Measurements from ENCODE around the gene GADD45A.

The GADD45A gene

GRCh38 chr1:67685558-67686266, 711 bp downstream of the GADD45A start (continued):
- TF ChIP-seq ZNF394 (tag by site-specific recombination; IDR thresholded peaks at IDR 0.05; ENCODE audit: borderline replicate concordance) (no peak), ZNF311 (tag by site-specific recombination; IDR thresholded peaks at IDR 0.05; ENCODE audit: borderline replicate concordance) (no peak), ZNF561 (tag by site-specific recombination; IDR thresholded peaks at IDR 0.05; ENCODE audit: borderline replicate concordance) (no peak), BCL11A (tag by site-specific recombination; IDR thresholded peaks at IDR 0.05; ENCODE audit: low read depth) (peak; percentile 45; the same call in 1 of the 2 replicates), MZF1 (tag by site-specific recombination; IDR thresholded peaks at IDR 0.05; ENCODE audit: borderline replicate concordance) (0 out of 2 replicates have a peak, but pooled peaks have one; percentile 1), YY1 (tag by site-specific recombination; IDR thresholded peaks at IDR 0.05) (no peak; the same call in 1 of the 2 replicates), ZNF24 (tag by site-specific recombination; IDR thresholded peaks at IDR 0.05) (no peak), ZNF398 (tag by site-specific recombination; IDR thresholded peaks at IDR 0.05) (no peak), ZNF830 (tag by site-specific recombination; IDR thresholded peaks at IDR 0.05; ENCODE audit: low read depth) (no peak), ZNF248 (tag by site-specific recombination; IDR thresholded peaks at IDR 0.05) (no peak), WT1 (tag by site-specific recombination; IDR thresholded peaks at IDR 0.05) (no peak; the same call in 1 of the 2 replicates), ZSCAN5A (tag by site-specific recombination; IDR thresholded peaks at IDR 0.05) (0 out of 2 replicates have a peak, but pooled peaks have one; percentile 17), ZNF76 (tag by site-specific recombination; IDR thresholded peaks at IDR 0.05; ENCODE audit: borderline replicate concordance, low read depth) (peak; percentile 80), ZNF529 (tag by site-specific recombination; IDR thresholded peaks at IDR 0.05; ENCODE audit: insufficient replicate concordance) (no peak), ZNF585B (tag by site-specific recombination; IDR thresholded peaks at IDR 0.05) (no peak), ZNF792 (tag by site-specific recombination; IDR thresholded peaks at IDR 0.05) (no peak), GLI4 (tag by site-specific recombination; IDR thresholded peaks at IDR 0.05) (no peak), ZNF521 (tag by site-specific recombination; IDR thresholded peaks at IDR 0.05) (no peak), ZNF169 (tag by site-specific recombination; IDR thresholded peaks at IDR 0.05) (no peak), ZNF239 (tag by site-specific recombination; IDR thresholded peaks at IDR 0.05) (no peak), ZSCAN4 (tag by site-specific recombination; IDR thresholded peaks at IDR 0.05) (no peak), HOXA7 (CRISPR knock-in tag; IDR thresholded peaks at IDR 0.05; ENCODE audit: borderline replicate concordance) (no peak), ZNF155 (tag by site-specific recombination; IDR thresholded peaks at IDR 0.05) (no peak), YY2 (tag by site-specific recombination; IDR thresholded peaks at IDR 0.05) (no peak), ZNF138 (tag by site-specific recombination; IDR thresholded peaks at IDR 0.05; ENCODE audit: borderline replicate concordance) (no peak), KLF16 (tag by site-specific recombination; IDR thresholded peaks at IDR 0.05) (0 out of 2 replicates have a peak, but pooled peaks have one; percentile 38), ZNF350 (tag by site-specific recombination; IDR thresholded peaks at IDR 0.05) (no peak)
- TF ChIP-seq, protein P1, sequence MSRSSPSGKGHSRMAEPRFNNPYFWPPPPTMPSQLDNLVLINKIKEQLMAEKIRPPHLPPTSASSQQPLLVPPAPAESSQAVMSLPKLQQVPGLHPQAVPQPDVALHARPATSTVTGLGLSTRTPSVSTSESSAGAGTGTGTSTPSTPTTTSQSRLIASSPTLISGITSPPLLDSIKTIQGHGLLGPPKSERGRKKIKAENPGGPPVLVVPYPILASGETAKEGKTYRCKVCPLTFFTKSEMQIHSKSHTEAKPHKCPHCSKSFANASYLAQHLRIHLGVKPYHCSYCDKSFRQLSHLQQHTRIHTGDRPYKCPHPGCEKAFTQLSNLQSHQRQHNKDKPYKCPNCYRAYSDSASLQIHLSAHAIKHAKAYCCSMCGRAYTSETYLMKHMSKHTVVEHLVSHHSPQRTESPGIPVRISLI (tag by site-specific recombination; IDR thresholded peaks at IDR 0.05), result no peak
- TF ChIP-seq, protein P2, sequence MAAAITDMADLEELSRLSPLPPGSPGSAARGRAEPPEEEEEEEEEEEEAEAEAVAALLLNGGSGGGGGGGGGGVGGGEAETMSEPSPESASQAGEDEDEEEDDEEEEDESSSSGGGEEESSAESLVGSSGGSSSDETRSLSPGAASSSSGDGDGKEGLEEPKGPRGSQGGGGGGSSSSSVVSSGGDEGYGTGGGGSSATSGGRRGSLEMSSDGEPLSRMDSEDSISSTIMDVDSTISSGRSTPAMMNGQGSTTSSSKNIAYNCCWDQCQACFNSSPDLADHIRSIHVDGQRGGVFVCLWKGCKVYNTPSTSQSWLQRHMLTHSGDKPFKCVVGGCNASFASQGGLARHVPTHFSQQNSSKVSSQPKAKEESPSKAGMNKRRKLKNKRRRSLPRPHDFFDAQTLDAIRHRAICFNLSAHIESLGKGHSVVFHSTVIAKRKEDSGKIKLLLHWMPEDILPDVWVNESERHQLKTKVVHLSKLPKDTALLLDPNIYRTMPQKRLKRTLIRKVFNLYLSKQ (tag by site-specific recombination; IDR thresholded peaks at IDR 0.05; ENCODE audit: borderline replicate concordance), result no peak
- TF ChIP-seq, protein P3, sequence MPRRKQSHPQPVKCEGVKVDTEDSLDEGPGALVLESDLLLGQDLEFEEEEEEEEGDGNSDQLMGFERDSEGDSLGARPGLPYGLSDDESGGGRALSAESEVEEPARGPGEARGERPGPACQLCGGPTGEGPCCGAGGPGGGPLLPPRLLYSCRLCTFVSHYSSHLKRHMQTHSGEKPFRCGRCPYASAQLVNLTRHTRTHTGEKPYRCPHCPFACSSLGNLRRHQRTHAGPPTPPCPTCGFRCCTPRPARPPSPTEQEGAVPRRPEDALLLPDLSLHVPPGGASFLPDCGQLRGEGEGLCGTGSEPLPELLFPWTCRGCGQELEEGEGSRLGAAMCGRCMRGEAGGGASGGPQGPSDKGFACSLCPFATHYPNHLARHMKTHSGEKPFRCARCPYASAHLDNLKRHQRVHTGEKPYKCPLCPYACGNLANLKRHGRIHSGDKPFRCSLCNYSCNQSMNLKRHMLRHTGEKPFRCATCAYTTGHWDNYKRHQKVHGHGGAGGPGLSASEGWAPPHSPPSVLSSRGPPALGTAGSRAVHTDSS (tag by site-specific recombination; IDR thresholded peaks at IDR 0.05), result no peak
